DMS114 treated with DMSO at 0.1 percent for 48 hours (cell line): Measurements from ENCODE around the gene RNF144B.
"Not testable (repeated sequence)": the region's sequence is repeated elsewhere in the genome, so short reads cannot be mapped to it uniquely, and the experiment has no call there.

Experiments used
- DNase-seq: peaks from one replicate; lab custom pipeline; 2025; ENCODE audit not compliant: unreplicated experiment; lab: John Stamatoyannopoulos, UW

The RNF144B gene

DNA sequence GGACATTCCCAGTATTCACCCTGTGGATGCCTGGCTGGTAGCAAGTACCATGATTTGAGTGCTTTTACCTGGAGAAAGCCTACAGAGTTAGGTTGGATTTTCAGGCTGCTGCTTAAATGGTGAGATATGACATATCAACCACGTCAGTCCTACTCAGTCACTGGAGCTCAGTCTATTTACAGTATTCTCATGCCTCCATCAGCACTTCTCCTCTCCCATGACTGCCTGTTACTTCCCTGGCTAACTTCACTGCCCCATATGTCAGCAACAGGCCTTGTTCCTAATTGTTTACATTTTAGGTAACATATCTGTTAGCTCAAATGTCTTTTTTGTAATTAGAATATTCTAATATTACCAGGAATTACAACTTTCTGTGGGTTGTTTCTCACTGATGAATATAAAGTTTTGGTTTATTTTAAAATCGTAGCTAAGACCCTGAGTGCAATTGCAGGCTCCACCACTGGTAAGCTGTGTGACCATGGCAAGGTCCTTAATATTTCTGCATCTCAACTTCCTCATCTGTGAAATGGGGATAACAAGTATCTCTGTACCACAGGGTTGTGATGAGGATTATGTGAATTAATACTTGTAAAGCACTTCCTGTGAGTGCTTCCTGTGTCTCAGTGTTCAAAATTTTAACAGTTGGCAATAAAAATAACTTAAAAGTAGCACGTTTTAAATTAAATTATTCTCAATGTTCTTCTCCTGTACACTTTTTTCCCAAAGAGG is 54.3 kb downstream of the RNF144B start:
- DNase-seq = no peak

GRCh38 chr6:18444111-18444510 is 57.0 kb downstream of the RNF144B start:
- no peak for DNase-seq

DNA sequence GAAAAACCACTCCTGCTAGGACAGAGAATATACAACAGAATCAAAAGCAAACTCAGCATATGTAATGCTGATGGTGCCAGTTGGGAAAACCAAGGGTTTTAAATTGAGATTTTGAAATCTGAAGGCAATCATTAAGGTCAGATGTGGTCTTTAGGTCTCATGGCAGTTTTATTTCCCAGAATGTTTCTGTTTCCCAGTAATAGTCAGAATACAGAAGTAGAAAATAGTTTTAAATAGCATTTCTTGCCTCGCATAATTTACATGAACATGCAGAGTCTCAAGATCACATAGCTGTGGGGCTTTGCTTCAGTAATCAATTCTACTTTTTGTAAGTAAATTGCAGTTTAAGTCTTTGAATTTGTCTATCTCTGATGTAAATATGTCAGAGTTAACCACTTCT is 58.1 kb downstream of the RNF144B start:
- no peak for DNase-seq

- no peak for DNase-seq
Observed at GRCh38 chr6:18446771-18447170, 59.6 kb downstream of the RNF144B start.

DNA sequence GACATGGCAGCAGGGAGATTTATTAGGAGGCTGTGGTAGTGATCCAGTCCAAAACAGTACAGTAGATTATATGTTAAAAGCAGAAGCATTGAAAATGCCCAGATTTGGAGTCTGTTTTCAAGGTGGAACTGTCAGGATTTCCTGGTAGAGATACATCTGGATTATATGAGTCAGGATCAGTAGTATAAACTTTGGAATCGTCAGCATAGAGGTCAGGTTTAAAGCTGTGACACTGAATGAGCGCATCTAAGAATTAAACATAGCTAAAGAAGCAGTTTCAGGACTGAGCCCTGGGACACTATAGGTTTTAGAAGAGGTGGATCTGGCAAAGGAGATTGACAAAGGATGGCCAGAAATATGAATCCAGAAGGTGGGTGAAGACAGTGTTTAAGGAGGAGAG is 60.4 kb downstream of the RNF144B start:
- DNase-seq = no peak

DNA sequence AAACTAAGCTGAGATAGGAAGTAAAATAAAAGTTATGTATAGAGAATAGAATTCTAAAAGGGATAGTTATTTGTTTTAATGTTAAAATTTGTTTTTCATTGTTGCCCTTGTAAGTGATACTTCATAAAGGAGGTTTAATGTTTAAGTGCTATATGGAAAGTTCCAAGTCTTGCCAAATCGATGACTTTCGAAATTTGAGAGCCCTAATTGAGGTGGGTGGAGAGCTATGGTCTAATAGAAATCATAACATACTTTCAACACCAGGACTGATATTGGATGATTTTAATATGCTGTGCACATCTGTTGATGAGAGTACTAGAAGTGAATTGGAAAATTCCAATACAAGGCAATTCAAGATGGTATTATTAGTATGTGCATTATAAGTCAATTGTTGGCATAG is 64.6 kb downstream of the RNF144B start:
- no peak for DNase-seq

GRCh38 chr6:18454446-18454845 is 67.3 kb downstream of the RNF144B start:
- DNase-seq = no peak

- DNase-seq = no peak
Observed at GRCh38 chr6:18457065-18457737, 70.1 kb downstream of the RNF144B start.

GRCh38 chr6:18458086-18458485 is 70.9 kb downstream of the RNF144B start:
- DNase-seq = not testable (repeated sequence)

DNA sequence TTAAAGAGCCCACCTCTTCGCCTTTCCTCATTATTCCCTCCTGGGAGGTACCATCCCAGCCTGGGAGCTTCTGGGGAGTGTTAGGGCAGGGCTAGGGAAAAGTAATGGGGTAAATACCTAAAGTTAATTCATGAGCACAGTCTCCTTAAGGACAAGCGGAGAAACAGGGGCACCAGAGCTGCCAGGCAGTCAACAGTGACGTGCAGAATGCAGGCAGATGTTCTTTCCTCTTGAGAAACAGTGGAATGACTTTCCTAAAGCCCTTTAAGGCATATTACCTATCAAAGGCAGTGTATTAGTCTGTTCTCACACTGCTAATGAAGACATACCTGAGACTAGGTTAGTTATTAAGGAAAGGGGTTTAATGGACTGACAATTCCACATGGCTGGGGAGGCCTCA is 76.3 kb downstream of the RNF144B start:
- DNase-seq = no peak

GRCh38 chr6:18464176-18464575 is 77.0 kb downstream of the RNF144B start:
- DNase-seq = no peak

GRCh38 chr6:18465410-18466154 is 78.4 kb downstream of the RNF144B start:
- DNase-seq = no peak

DNA sequence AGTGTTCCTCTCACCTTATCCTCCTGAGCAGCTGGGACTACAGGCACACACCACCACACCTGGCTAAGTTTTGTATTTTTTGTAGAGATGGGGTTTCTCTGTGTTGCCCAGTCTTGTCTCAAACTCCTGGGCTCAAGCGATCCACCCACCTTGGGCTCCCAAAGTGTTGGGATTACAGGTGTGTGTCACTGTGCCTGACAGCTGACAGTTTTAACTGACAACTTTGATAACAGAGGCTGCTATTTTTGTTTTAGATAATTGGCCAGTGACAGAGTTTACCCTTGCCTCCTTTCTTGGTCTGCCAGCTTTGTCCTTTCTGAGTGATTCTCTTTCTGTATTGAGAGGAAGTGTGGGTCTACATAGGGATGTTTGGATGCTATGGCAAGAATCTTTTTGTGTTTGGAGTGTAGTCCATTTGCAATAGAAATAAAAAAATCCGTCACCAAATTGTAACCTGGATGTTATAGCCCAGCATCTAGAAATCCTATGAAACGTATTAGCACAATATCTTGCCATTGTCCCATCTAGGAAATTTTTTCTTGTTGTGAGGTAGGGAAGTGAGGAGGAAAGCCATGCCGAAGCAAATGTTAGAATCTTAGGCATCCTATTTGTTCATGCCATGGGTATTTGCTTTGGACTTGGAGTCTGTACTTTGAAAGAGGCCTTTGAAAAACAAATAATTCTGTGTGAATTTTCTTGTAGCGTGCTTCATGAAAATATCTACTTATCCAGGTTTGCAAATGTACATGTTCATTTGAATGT is 80.8 kb downstream of the RNF144B start:
- DNase-seq = no peak

DNA sequence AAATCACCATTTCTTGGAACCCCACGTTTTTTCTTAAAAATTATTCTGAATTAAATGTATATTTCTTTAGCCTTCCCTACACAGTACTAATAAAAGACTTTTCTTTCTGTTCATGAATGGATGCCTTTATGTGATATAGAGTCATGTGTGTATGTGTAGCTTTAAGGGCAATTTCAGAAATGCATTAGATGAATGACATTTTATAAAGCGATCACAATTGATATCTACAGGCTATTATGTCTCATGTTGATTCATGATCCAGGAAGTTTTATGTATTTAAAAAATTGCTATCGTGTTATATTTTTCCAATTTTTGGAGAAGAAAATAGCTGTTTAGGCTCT is 81.3 kb downstream of the RNF144B start:
- no peak for DNase-seq

DNA sequence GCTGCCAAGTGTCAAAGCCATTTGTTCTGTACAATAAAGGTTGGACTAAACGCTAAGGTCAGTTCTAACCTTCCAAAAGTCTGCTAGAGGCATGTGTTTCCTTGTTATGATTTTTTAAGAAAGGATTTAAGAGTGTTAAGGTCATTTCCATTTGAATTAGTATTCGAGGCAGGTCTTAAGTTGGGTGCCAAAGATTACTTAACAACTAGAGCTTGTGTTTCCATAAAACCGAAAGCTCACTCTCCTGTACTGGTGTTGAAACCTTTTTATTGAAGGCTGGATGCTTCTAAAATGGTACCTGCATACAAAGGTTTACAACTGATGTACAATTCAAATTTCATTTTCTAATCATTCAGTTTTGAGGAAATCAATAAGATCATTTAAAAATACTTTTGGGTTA is 82.4 kb downstream of the RNF144B start:
- no peak for DNase-seq

DNA sequence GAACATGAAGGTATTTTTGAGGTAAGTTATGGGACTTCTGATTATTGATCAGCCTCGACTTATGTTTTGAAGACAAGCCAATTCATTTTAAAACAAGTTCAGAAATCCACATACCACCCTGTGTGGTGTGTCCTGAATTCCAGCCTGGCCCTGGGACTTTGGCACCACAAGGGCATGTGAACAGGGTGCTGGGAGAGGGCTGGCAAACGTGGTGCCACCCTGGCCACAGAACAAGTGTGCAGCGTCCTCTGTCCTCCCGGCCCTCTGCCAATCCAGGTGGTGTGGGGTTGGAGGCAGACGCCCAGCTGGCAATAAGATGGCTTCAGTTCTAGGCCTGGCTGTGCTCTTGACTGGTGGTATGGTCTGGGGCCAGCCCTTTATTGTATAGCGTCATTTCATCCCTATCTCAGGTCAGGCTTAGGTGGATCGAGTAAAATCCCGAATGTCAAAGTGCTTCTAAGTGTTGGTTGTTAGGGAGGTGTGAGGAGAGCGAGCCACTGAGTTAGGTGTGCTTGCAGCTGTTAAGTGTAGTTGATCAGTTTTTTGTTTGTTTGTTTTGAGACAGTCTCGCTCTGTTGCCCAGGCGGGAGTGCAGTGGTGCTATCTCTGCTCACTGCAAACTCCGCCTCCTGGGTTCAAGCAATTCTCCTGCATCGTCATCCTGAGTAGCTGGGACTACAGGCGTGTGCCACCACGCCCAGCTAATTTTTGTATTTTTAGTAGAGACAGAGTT is 84.2 kb downstream of the RNF144B start:
- DNase-seq = no peak

DNA sequence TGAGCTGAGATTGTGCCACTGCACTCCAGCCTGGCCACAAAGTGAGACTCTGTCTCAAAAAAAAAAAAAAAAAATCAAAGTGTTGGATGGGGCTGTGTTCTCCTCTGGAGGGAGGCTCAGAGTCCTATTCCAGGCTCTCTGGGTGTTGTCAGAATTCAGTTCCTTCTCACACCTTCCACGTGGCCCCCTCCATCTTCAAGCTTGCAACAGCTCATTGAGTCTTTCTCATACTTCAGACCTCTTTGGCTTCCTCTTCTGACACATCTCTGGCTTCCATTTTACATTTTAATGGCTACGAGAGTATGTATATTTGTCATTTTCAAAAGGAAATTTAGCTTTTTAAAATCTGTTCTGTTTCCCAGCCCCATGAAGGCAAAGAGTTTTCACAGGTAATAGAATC is 85.8 kb downstream of the RNF144B start:
- no peak for DNase-seq

- no peak for DNase-seq
Observed at GRCh38 chr6:18473755-18474154, 86.6 kb downstream of the RNF144B start.

GRCh38 chr6:18477301-18477941 is 90.3 kb downstream of the RNF144B start:
- no peak for DNase-seq

GRCh38 chr6:18478610-18479009 is 91.5 kb downstream of the RNF144B start:
- DNase-seq = no peak
